ENCODE data around the gene NANS.
A peak's percentile ranks its signal among the peaks of the same experiment; 100 is the strongest.

Gene NANS

GRCh38 chr9:98050351-98050750 lies 6.2 kb upstream of the NANS start:
- no peaks in the 10 kb centered on the region for H3K36me3 ChIP-seq (ENCODE audit: insufficient read depth, insufficient read length, low read length)
- TF ChIP-seq ZNF274 (IDR thresholded peaks at IDR 0.05; ENCODE audit: low read depth, low read length) (no peak), SUZ12 (IDR thresholded peaks at IDR 0.05; ENCODE audit: extremely low read depth, insufficient read depth, insufficient read length) (no peak), YY1 (IDR thresholded peaks at IDR 0.05; ENCODE audit: insufficient read depth, insufficient read length) (no peak)
- H3K9ac ChIP-seq (ENCODE audit: insufficient read length, low read depth): no peak overlapping the region
- no peak for DNase-seq (ENCODE audit: low read depth, low spot score)
- H3K27me3 ChIP-seq (ENCODE audit: insufficient read depth, insufficient read length): no peaks in the 10 kb centered on the region
- H3K4me3 ChIP-seq (ENCODE audit: insufficient read length, low read depth): no peak overlapping the region
- H3K4me1 ChIP-seq (ENCODE audit: insufficient read depth, insufficient read length): no peaks in the 10 kb centered on the region
- no peaks in the 10 kb centered on the region for H3K9me3 ChIP-seq (ENCODE audit: insufficient read depth, low read length)

- H3K4me3 ChIP-seq (ENCODE audit: insufficient read length, low read depth): no peak overlapping the region
- peaks cover 7% of the 10 kb centered on the region for H3K36me3 ChIP-seq (ENCODE audit: insufficient read depth, insufficient read length, low read length)
- no peak overlapping the region for H3K9ac ChIP-seq (ENCODE audit: insufficient read length, low read depth)
- H3K4me1 ChIP-seq (ENCODE audit: insufficient read depth, insufficient read length): peaks cover 4% of the 10 kb centered on the region
- no peaks in the 10 kb centered on the region for H3K27me3 ChIP-seq (ENCODE audit: insufficient read depth, insufficient read length)
- H3K9me3 ChIP-seq (ENCODE audit: insufficient read depth, low read length): no peaks in the 10 kb centered on the region
- DNase-seq (ENCODE audit: low read depth, low spot score): no peak
- no peak for TF ChIP-seq YY1 (IDR thresholded peaks at IDR 0.05; ENCODE audit: insufficient read depth, insufficient read length)
- no peak for TF ChIP-seq ZNF274 (IDR thresholded peaks at IDR 0.05; ENCODE audit: low read depth, low read length)
- TF ChIP-seq SUZ12 (IDR thresholded peaks at IDR 0.05; ENCODE audit: extremely low read depth, insufficient read depth, insufficient read length): no peak
Observed at GRCh38 chr9:98054376-98054951, 2.1 kb upstream of the NANS start.

- H3K27me3 ChIP-seq (ENCODE audit: insufficient read depth, insufficient read length): no peaks in the 10 kb centered on the region
Observed at GRCh38 chr9:98057138-98057799, 737 bp downstream of the NANS start.

GRCh38 chr9:98062161-98062560 lies 5.6 kb downstream of the NANS start:
- Histone ChIP-seq H3K27me3 (ENCODE audit: insufficient read depth, insufficient read length) (no peaks in the 10 kb centered on the region), H3K4me3 (ENCODE audit: insufficient read length, low read depth) (no peak overlapping the region), H3K36me3 (ENCODE audit: insufficient read depth, insufficient read length, low read length) (peaks cover 59% of the 10 kb centered on the region), H3K4me1 (ENCODE audit: insufficient read depth, insufficient read length) (peaks cover 8% of the 10 kb centered on the region), H3K9ac (ENCODE audit: insufficient read length, low read depth) (no peak overlapping the region), H3K9me3 (ENCODE audit: insufficient read depth, low read length) (no peaks in the 10 kb centered on the region)
- TF ChIP-seq ZNF274 (IDR thresholded peaks at IDR 0.05; ENCODE audit: low read depth, low read length): no peak
- no peak for TF ChIP-seq YY1 (IDR thresholded peaks at IDR 0.05; ENCODE audit: insufficient read depth, insufficient read length)
- no peak for TF ChIP-seq SUZ12 (IDR thresholded peaks at IDR 0.05; ENCODE audit: extremely low read depth, insufficient read depth, insufficient read length)
- DNase-seq (ENCODE audit: low read depth, low spot score): no peak

More at GRCh38 chr9:98057138-98057799, 737 bp downstream of the NANS start:
- TF ChIP-seq ZNF274 (IDR thresholded peaks at IDR 0.05; ENCODE audit: low read depth, low read length) (no peak), YY1 (IDR thresholded peaks at IDR 0.05; ENCODE audit: insufficient read depth, insufficient read length) (no peak), SUZ12 (IDR thresholded peaks at IDR 0.05; ENCODE audit: extremely low read depth, insufficient read depth, insufficient read length) (no peak)
- H3K36me3 ChIP-seq (ENCODE audit: insufficient read depth, insufficient read length, low read length): peaks cover 25% of the 10 kb centered on the region
- H3K4me3 ChIP-seq (ENCODE audit: insufficient read length, low read depth): peak overlapping the region; percentile 88
- DNase-seq (ENCODE audit: low read depth, low spot score): no peak
- H3K9ac ChIP-seq (ENCODE audit: insufficient read length, low read depth): peak overlapping the region; percentile 92
- peaks cover 4% of the 10 kb centered on the region for H3K4me1 ChIP-seq (ENCODE audit: insufficient read depth, insufficient read length)
- H3K9me3 ChIP-seq (ENCODE audit: insufficient read depth, low read length): no peaks in the 10 kb centered on the region

- peaks cover 58% of the 10 kb centered on the region for H3K36me3 ChIP-seq (ENCODE audit: insufficient read depth, insufficient read length, low read length)
- peak overlapping the region; percentile 46 for H3K9ac ChIP-seq (ENCODE audit: insufficient read length, low read depth)
- H3K9me3 ChIP-seq (ENCODE audit: insufficient read depth, low read length): no peaks in the 10 kb centered on the region
- TF ChIP-seq YY1 (IDR thresholded peaks at IDR 0.05; ENCODE audit: insufficient read depth, insufficient read length) (no peak), ZNF274 (IDR thresholded peaks at IDR 0.05; ENCODE audit: low read depth, low read length) (no peak), SUZ12 (IDR thresholded peaks at IDR 0.05; ENCODE audit: extremely low read depth, insufficient read depth, insufficient read length) (no peak)
- DNase-seq (ENCODE audit: low read depth, low spot score): no peak
- peaks cover 4% of the 10 kb centered on the region for H3K4me1 ChIP-seq (ENCODE audit: insufficient read depth, insufficient read length)
- no peak overlapping the region for H3K4me3 ChIP-seq (ENCODE audit: insufficient read length, low read depth)
- no peaks in the 10 kb centered on the region for H3K27me3 ChIP-seq (ENCODE audit: insufficient read depth, insufficient read length)
Observed at GRCh38 chr9:98064623-98065392, 8.3 kb downstream of the NANS start.

- no peak for TF ChIP-seq YY1 (IDR thresholded peaks at IDR 0.05; ENCODE audit: insufficient read depth, insufficient read length)
- no peak for TF ChIP-seq ZNF274 (IDR thresholded peaks at IDR 0.05; ENCODE audit: low read depth, low read length)
- TF ChIP-seq SUZ12 (IDR thresholded peaks at IDR 0.05; ENCODE audit: extremely low read depth, insufficient read depth, insufficient read length): no peak
- Histone ChIP-seq H3K9me3 (ENCODE audit: insufficient read depth, low read length) (no peaks in the 10 kb centered on the region), H3K27me3 (ENCODE audit: insufficient read depth, insufficient read length) (no peaks in the 10 kb centered on the region), H3K9ac (ENCODE audit: insufficient read length, low read depth) (no peak overlapping the region), H3K4me1 (ENCODE audit: insufficient read depth, insufficient read length) (peaks cover 4% of the 10 kb centered on the region), H3K4me3 (ENCODE audit: insufficient read length, low read depth) (no peak overlapping the region), H3K36me3 (ENCODE audit: insufficient read depth, insufficient read length, low read length) (peaks cover 53% of the 10 kb centered on the region)
- DNase-seq (ENCODE audit: low read depth, low spot score): no peak
Observed at GRCh38 chr9:98066235-98066634, 9.7 kb downstream of the NANS start.

- Histone ChIP-seq H3K9ac (ENCODE audit: insufficient read length, low read depth) (no peak overlapping the region), H3K4me1 (ENCODE audit: insufficient read depth, insufficient read length) (peaks cover 7% of the 10 kb centered on the region), H3K27me3 (ENCODE audit: insufficient read depth, insufficient read length) (no peaks in the 10 kb centered on the region), H3K9me3 (ENCODE audit: insufficient read depth, low read length) (no peaks in the 10 kb centered on the region), H3K4me3 (ENCODE audit: insufficient read length, low read depth) (no peak overlapping the region), H3K36me3 (ENCODE audit: insufficient read depth, insufficient read length, low read length) (peaks cover 53% of the 10 kb centered on the region)
- DNase-seq (ENCODE audit: low read depth, low spot score): no peak
- no peak for TF ChIP-seq ZNF274 (IDR thresholded peaks at IDR 0.05; ENCODE audit: low read depth, low read length)
- TF ChIP-seq YY1 (IDR thresholded peaks at IDR 0.05; ENCODE audit: insufficient read depth, insufficient read length): no peak
- TF ChIP-seq SUZ12 (IDR thresholded peaks at IDR 0.05; ENCODE audit: extremely low read depth, insufficient read depth, insufficient read length): no peak
Observed at GRCh38 chr9:98067184-98067583, 10.7 kb downstream of the NANS start.

All from NT2/D1 (cell line).